ENCODE data around the gene ALX4.

The ALX4 gene

DNA sequence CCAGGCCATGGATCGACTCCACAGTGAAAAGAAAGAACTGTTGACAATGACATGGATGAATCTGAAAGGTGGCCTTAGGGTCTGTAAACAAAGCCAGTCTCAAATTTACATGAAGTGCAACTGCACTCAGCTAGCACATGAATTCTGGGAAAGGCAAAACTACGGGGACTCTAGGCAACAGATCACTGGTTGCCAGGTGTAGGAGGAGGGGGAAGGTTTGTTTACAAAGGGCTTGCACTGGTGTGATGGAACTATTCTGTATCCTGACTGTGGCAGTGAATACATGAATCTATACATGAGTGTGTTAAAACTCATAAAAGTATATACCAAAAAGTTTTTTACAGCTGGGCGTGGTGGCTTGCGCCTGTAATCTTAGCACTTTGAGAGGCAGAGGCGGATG lies 27.3 kb downstream of the ALX4 start:
- H3K36me3 ChIP-seq (ENCODE audit: control insufficient read depth, low read depth, low read length) = no peaks in the 10 kb centered on the region
- H3K9me3 ChIP-seq (ENCODE audit: control insufficient read depth, low read depth, low read length) = no peaks in the 10 kb centered on the region
- H3K27me3 ChIP-seq (ENCODE audit: control insufficient read depth, insufficient read depth, low read length) = no peaks in the 10 kb centered on the region
- H3K4me3 ChIP-seq (ENCODE audit: low read length) = no peak overlapping the region
- H3K4me1 ChIP-seq (ENCODE audit: control insufficient read depth, low read depth, low read length) = no peaks in the 10 kb centered on the region
- no peak overlapping the region for H3K27ac ChIP-seq (ENCODE audit: low read length)
- no peak overlapping the region for H3K9ac ChIP-seq (ENCODE audit: low read length)

- Histone ChIP-seq H3K27ac (ENCODE audit: low read length) (no peak overlapping the region), H3K9me3 (ENCODE audit: control insufficient read depth, low read depth, low read length) (no peaks in the 10 kb centered on the region), H3K4me1 (ENCODE audit: control insufficient read depth, low read depth, low read length) (no peaks in the 10 kb centered on the region), H3K27me3 (ENCODE audit: control insufficient read depth, insufficient read depth, low read length) (no peaks in the 10 kb centered on the region), H3K9ac (ENCODE audit: low read length) (no peak overlapping the region), H3K36me3 (ENCODE audit: control insufficient read depth, low read depth, low read length) (no peaks in the 10 kb centered on the region), H3K4me3 (ENCODE audit: low read length) (no peak overlapping the region)
These were observed 28.8 kb downstream of the ALX4 start for GRCh38 chr11:44281151-44281550.

DNA sequence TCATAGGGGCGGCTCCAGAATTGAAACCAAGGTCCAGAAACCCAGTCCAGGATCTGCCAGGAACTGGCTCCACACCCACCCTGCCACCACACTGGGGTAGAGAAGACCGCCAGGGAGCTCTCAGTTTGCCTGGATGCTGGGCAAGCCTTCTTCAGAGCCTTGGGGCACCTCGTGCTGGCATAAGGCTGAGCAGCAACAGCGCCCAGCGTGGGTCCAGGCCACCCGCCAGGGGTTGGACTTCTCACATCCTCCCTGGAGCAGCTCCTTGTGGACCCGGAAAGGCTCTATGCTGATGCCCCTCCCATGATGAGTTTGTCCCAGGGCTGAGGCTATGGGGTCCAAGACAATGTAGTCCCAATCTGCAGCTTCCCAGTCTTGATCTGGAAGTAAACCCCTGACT lies 29.7 kb downstream of the ALX4 start:
- no peak overlapping the region for H3K4me3 ChIP-seq (ENCODE audit: low read length)
- no peak overlapping the region for H3K27ac ChIP-seq (ENCODE audit: low read length)
- H3K27me3 ChIP-seq (ENCODE audit: control insufficient read depth, insufficient read depth, low read length) = no peaks in the 10 kb centered on the region
- H3K9me3 ChIP-seq (ENCODE audit: control insufficient read depth, low read depth, low read length) = no peaks in the 10 kb centered on the region
- no peak overlapping the region for H3K9ac ChIP-seq (ENCODE audit: low read length)
- no peaks in the 10 kb centered on the region for H3K4me1 ChIP-seq (ENCODE audit: control insufficient read depth, low read depth, low read length)
- H3K36me3 ChIP-seq (ENCODE audit: control insufficient read depth, low read depth, low read length) = no peaks in the 10 kb centered on the region

DNA sequence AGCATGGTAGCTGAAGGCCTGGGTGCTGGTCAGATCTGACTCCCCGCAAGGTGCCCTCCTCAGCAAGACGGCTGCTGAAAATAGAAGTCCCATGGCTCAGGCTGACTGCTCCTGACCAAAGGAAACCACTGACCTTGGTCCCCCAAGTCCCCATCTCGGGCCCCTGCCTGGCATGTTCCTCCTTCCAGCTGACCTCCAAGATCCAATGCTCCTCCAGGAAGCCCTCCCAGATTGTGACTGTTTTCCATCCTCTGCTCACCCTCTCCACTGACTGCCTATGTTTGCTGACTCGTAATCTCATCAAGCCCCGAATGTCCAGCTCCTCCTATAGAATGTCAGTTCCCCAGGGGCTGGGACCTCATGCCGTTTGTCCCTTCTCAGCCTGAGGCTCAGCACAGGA lies 30.5 kb downstream of the ALX4 start:
- Histone ChIP-seq H3K4me3 (ENCODE audit: low read length) (no peak overlapping the region), H3K9me3 (ENCODE audit: control insufficient read depth, low read depth, low read length) (no peaks in the 10 kb centered on the region), H3K4me1 (ENCODE audit: control insufficient read depth, low read depth, low read length) (no peaks in the 10 kb centered on the region), H3K36me3 (ENCODE audit: control insufficient read depth, low read depth, low read length) (no peaks in the 10 kb centered on the region), H3K27me3 (ENCODE audit: control insufficient read depth, insufficient read depth, low read length) (no peaks in the 10 kb centered on the region), H3K9ac (ENCODE audit: low read length) (no peak overlapping the region), H3K27ac (ENCODE audit: low read length) (no peak overlapping the region)

GRCh38 chr11:44277196-44278090 lies 32.5 kb downstream of the ALX4 start:
- Histone ChIP-seq H3K36me3 (ENCODE audit: control insufficient read depth, low read depth, low read length) (no peaks in the 10 kb centered on the region), H3K27me3 (ENCODE audit: control insufficient read depth, insufficient read depth, low read length) (no peaks in the 10 kb centered on the region), H3K9me3 (ENCODE audit: control insufficient read depth, low read depth, low read length) (no peaks in the 10 kb centered on the region), H3K4me3 (ENCODE audit: low read length) (no peak overlapping the region), H3K9ac (ENCODE audit: low read length) (no peak overlapping the region), H3K27ac (ENCODE audit: low read length) (no peak overlapping the region), H3K4me1 (ENCODE audit: control insufficient read depth, low read depth, low read length) (no peaks in the 10 kb centered on the region)

GRCh38 chr11:44275961-44276550 lies 33.9 kb downstream of the ALX4 start:
- Histone ChIP-seq H3K27me3 (ENCODE audit: control insufficient read depth, insufficient read depth, low read length) (no peaks in the 10 kb centered on the region), H3K4me1 (ENCODE audit: control insufficient read depth, low read depth, low read length) (no peaks in the 10 kb centered on the region), H3K36me3 (ENCODE audit: control insufficient read depth, low read depth, low read length) (no peaks in the 10 kb centered on the region), H3K4me3 (ENCODE audit: low read length) (no peak overlapping the region), H3K27ac (ENCODE audit: low read length) (no peak overlapping the region), H3K9ac (ENCODE audit: low read length) (no peak overlapping the region), H3K9me3 (ENCODE audit: control insufficient read depth, low read depth, low read length) (no peaks in the 10 kb centered on the region)

DNA sequence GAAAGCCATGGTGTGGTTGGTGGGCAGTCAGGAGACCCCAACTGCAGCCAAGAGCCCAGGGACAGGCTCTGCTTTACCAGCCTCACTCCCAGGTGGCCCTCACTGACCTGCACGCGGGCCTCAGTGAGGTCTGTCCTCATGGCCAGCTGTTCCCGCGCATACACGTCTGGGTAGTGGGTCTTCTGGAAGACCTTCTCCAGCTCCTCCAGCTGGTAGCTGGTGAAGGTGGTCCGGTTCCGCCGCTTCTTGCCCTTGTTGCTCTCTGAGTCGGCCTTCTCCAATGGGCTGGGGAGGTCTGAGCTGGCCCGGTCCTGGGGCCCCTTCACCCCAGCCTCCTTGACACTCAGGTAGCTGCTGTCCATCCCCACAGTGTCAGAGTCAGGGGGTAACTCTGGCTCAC lies 34.7 kb downstream of the ALX4 start:
- Histone ChIP-seq H3K36me3 (ENCODE audit: control insufficient read depth, low read depth, low read length) (no peaks in the 10 kb centered on the region), H3K4me3 (ENCODE audit: low read length) (no peak overlapping the region), H3K27ac (ENCODE audit: low read length) (no peak overlapping the region), H3K9ac (ENCODE audit: low read length) (no peak overlapping the region), H3K27me3 (ENCODE audit: control insufficient read depth, insufficient read depth, low read length) (no peaks in the 10 kb centered on the region), H3K9me3 (ENCODE audit: control insufficient read depth, low read depth, low read length) (no peaks in the 10 kb centered on the region), H3K4me1 (ENCODE audit: control insufficient read depth, low read depth, low read length) (no peaks in the 10 kb centered on the region)

DNA sequence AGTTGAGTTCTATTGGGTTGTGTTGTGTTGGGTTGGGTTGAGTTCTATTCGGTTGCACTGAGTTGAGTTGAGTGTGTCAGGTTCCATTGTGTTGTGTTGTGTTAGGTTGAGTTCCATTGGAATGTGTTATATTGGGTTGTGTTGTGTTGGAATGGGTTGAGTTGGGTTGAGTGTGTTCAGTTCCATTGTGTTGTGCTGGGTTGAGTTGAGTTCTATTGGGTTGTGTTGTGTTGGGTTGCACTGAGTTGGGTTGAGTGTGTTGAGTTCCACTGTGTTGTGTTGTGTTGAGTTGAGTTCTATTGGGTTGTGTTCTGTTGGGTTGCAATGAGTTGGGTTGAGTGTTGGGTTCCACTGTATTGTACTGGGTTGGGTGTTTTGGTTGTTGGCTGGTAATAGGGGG lies 35.5 kb downstream of the ALX4 start:
- Histone ChIP-seq H3K4me3 (ENCODE audit: low read length) (no peak overlapping the region), H3K4me1 (ENCODE audit: control insufficient read depth, low read depth, low read length) (no peaks in the 10 kb centered on the region), H3K9me3 (ENCODE audit: control insufficient read depth, low read depth, low read length) (no peaks in the 10 kb centered on the region), H3K36me3 (ENCODE audit: control insufficient read depth, low read depth, low read length) (no peaks in the 10 kb centered on the region), H3K27ac (ENCODE audit: low read length) (no peak overlapping the region), H3K27me3 (ENCODE audit: control insufficient read depth, insufficient read depth, low read length) (no peaks in the 10 kb centered on the region), H3K9ac (ENCODE audit: low read length) (no peak overlapping the region)

- Histone ChIP-seq H3K4me3 (ENCODE audit: low read length) (no peak overlapping the region), H3K36me3 (ENCODE audit: control insufficient read depth, low read depth, low read length) (no peaks in the 10 kb centered on the region), H3K27ac (ENCODE audit: low read length) (no peak overlapping the region), H3K4me1 (ENCODE audit: control insufficient read depth, low read depth, low read length) (no peaks in the 10 kb centered on the region), H3K27me3 (ENCODE audit: control insufficient read depth, insufficient read depth, low read length) (no peaks in the 10 kb centered on the region), H3K9me3 (ENCODE audit: control insufficient read depth, low read depth, low read length) (no peaks in the 10 kb centered on the region), H3K9ac (ENCODE audit: low read length) (no peak overlapping the region)
These were observed 38.7 kb downstream of the ALX4 start for GRCh38 chr11:44271286-44271685.

- H3K9ac ChIP-seq (ENCODE audit: low read length) = no peak overlapping the region
- no peaks in the 10 kb centered on the region for H3K27me3 ChIP-seq (ENCODE audit: control insufficient read depth, insufficient read depth, low read length)
- H3K9me3 ChIP-seq (ENCODE audit: control insufficient read depth, low read depth, low read length) = no peaks in the 10 kb centered on the region
- no peak overlapping the region for H3K4me3 ChIP-seq (ENCODE audit: low read length)
- H3K27ac ChIP-seq (ENCODE audit: low read length) = no peak overlapping the region
- no peaks in the 10 kb centered on the region for H3K4me1 ChIP-seq (ENCODE audit: control insufficient read depth, low read depth, low read length)
- no peaks in the 10 kb centered on the region for H3K36me3 ChIP-seq (ENCODE audit: control insufficient read depth, low read depth, low read length)
These were observed 39.3 kb downstream of the ALX4 start for GRCh38 chr11:44270403-44271273.

All from iPS-18a (cell line).